A549 (cell line): ENCODE data around the gene LLGL2. TPM values are rescaled to one million over a fixed set of nuclear protein-coding genes. Genes with fewer than 3 reads are reported as not detected.
A peak's percentile ranks its signal among the peaks of the same experiment; 100 is the strongest.

Experiments used
- ATAC-seq, 2 experiments: fragments of 200-7000 bp in 1 of 2; fragments of >200 bp in 1 of 2; cut with Nextera tagmentation in 1 of 2; cut with Tn5 transposase in 1 of 2; 3 replicates each; pipeline versions ENCODE4 v1.8.0 to v1.9.1; 2018 to 2020; ENCODE audit warnings: mild to moderate bottlenecking in 1 of 2, moderate library complexity in 1 of 2
- CTCF ChIA-PET: fragments of 300-600 bp; sonication (Branson Sonifier 250); formaldehyde crosslinking; extraction: SDS; loops from one replicate; lab custom pipeline; 2021; ENCODE audit warnings: antibody characterized with exemption, inconsistent platforms; lab: Yijun Ruan, JAX
- POLR2A ChIA-PET: fragments of 350-600 bp; formaldehyde crosslinking; extraction: SDS; loops from one replicate; lab custom pipeline; 2021; ENCODE audit warnings: antibody characterized with exemption, inconsistent platforms; lab: Yijun Ruan, JAX
- DNase-seq, 2 experiments: peaks; one replicate each; pipeline versions ENCODE4 v3.0.0 to v3.0.0-alpha.2; 2011 to 2016; ENCODE audit warnings: low read depth in 1 of 2, low spot score in 1 of 2
- FAIRE-seq: peaks from 2 replicates; lab custom pipeline; 2011; peaks lifted over from hg19 to GRCh38; lab: Jason Lieb, UNC
- H3K27ac ChIP-seq, 2 experiments: fragments of >200 bp; sonication (Bioruptor Twin); formaldehyde crosslinking; 3 replicates each; pipeline ENCODE4 v1.5.1; 2016 to 2017
- H3K4me1 ChIP-seq: fragments of >200 bp; sonication (Bioruptor Twin); formaldehyde crosslinking; 3 replicates; pipeline ENCODE4 v1.6.1; 2016
- H3K4me2 ChIP-seq: fragments of >200 bp; sonication (Bioruptor Twin); formaldehyde crosslinking; 3 replicates; pipeline ENCODE4 v1.6.1; 2016
- H3K4me3 ChIP-seq: fragments of >200 bp; sonication (Bioruptor Twin); formaldehyde crosslinking; 3 replicates; pipeline ENCODE4 v1.5.1; 2016
- H3K9me3 ChIP-seq: fragments of >200 bp; sonication (Bioruptor Twin); formaldehyde crosslinking; 3 replicates; pipeline ENCODE4 v1.6.1; 2016
- CEBPB ChIP-seq, 2 experiments: fragments of >200 bp in 1 of 2; sonication (Bioruptor Twin) in 1 of 2; formaldehyde crosslinking in 1 of 2; IDR thresholded peaks; 2 replicates each; pipeline ENCODE4 v1.6.1; 2012 to 2016
- CTCF ChIP-seq: fragments of >200 bp; sonication (Bioruptor Twin); formaldehyde crosslinking; IDR thresholded peaks from 3 replicates; pipeline ENCODE4 v1.5.1; 2016
- EHMT2 ChIP-seq: fragments of 200-600 bp; sonication (generic); IDR thresholded peaks from 2 replicates; pipeline ENCODE4 v1.6.1; 2016; ENCODE audit warnings: antibody characterized with exemption, low read depth, mild to moderate bottlenecking, moderate library complexity
- FOSL2 ChIP-seq, 2 experiments: fragments of 450-650 bp in 1 of 2; fragments of >200 bp in 1 of 2; sonication (Bioruptor Twin) in 1 of 2; formaldehyde crosslinking; IDR thresholded peaks; 2 replicates each; pipeline versions ENCODE4 v1.5.0 to v1.6.1; 2016 to 2020; ENCODE audit warnings: mild to moderate bottlenecking in 1 of 2, moderate library complexity in 1 of 2
- GATA3 ChIP-seq: IDR thresholded peaks from 2 replicates; pipeline ENCODE4 v1.6.1; 2012; ENCODE audit warnings: borderline replicate concordance
- MAFK ChIP-seq: fragments of 450-650 bp; IDR thresholded peaks from 2 replicates; pipeline ENCODE4 v1.6.1; 2014; ENCODE audit not compliant: partially characterized antibody
- MYC ChIP-seq: IDR thresholded peaks from 2 replicates; pipeline ENCODE4 v1.6.1; 2012; ENCODE audit warnings: mild to moderate bottlenecking, inconsistent platforms, low read length, improper control_type of control experiment, borderline replicate concordance
- NPAS2 ChIP-seq: fragments of 250-450 bp; sonication (Bioruptor Pico); IDR thresholded peaks from 2 replicates; pipeline ENCODE4 v1.8.0; 2022; ENCODE audit warnings: mild to moderate bottlenecking, moderate library complexity, borderline replicate concordance
- NR3C1 ChIP-seq: fragments of >200 bp; sonication (Bioruptor Twin); formaldehyde crosslinking; IDR thresholded peaks from 3 replicates; pipeline ENCODE4 v1.6.1; 2017
- RFX5 ChIP-seq: fragments of 450-650 bp; IDR thresholded peaks from 2 replicates; pipeline ENCODE4 v1.7.1; 2014; ENCODE audit warnings: antibody characterized with exemption, mild to moderate bottlenecking, moderate library complexity
- RNF2 ChIP-seq: fragments of 200-600 bp; sonication (generic); IDR thresholded peaks from 2 replicates; pipeline ENCODE4 v1.6.1; 2016; ENCODE audit warnings: low read depth, mild to moderate bottlenecking, antibody characterized with exemption, moderate library complexity, borderline replicate concordance
- TFCP2L1 ChIP-seq: fragments of 250-450 bp; sonication (Bioruptor Pico); IDR thresholded peaks from 2 replicates; pipeline ENCODE4 v1.5.0; 2021; ENCODE audit warnings: mild to moderate bottlenecking
- USF2 ChIP-seq: fragments of 450-650 bp; IDR thresholded peaks from 2 replicates; pipeline ENCODE4 v1.6.1; 2014; ENCODE audit warnings: antibody characterized with exemption
- ZFP36 ChIP-seq: fragments of 450-650 bp; IDR thresholded peaks from 2 replicates; pipeline ENCODE4 v1.6.1; 2014; ENCODE audit warnings: borderline replicate concordance; ENCODE audit not compliant: partially characterized antibody
- ZSCAN20 ChIP-seq: fragments of 250-450 bp; sonication (Bioruptor Pico); IDR thresholded peaks from 2 replicates; pipeline ENCODE4 v1.8.0; 2022; ENCODE audit warnings: mild to moderate bottlenecking, moderate library complexity
- WGBS: methylation state at CpG from one replicate; pipeline ENCODE4 v1.1.6; 2017; ENCODE audit errors: missing lambda C conversion rate; 5-methylcytosine and 5-hydroxymethylcytosine counted together
- polyA plus RNA-seq, 4 experiments: library from polyadenylated mRNA; depleted of rRNA in 3 of 4; stranded (reverse); fragments of >200 nt; fragmentation: RNase III in 1 of 4; extraction: RNeasy Plus Mini Kit Qiagen cat#74134 plus additional on column Dnase treatment in 1 of 4; gene quantifications; 2 replicates in 3 of 4; 3 replicates in 1 of 4; pipeline ENCODE4 v1.2.3, GENCODE V29; 2011 to 2017
- TF ChIP-seq, protein P1 (sequence below): fragments of >200 bp; sonication (Bioruptor Twin); formaldehyde crosslinking; IDR thresholded peaks from 2 replicates; pipeline ENCODE4 v1.6.1; 2016
- TF ChIP-seq, protein P2 (sequence below): fragments of 150-350 bp; IDR thresholded peaks from 2 replicates; pipeline ENCODE4 v1.6.1; 2014; ENCODE audit warnings: low read depth, mild to moderate bottlenecking, low read length
- TF ChIP-seq, protein P3 (sequence below): IDR thresholded peaks from 2 replicates; pipeline ENCODE4 v1.6.1; 2012; ENCODE audit warnings: low read depth, borderline replicate concordance

LLGL2 gene
- polyA plus RNA-seq, 2 of the 4 experiments (the other 2 are of a cell fraction) = 18.9 to 35.0 TPM

DNA sequence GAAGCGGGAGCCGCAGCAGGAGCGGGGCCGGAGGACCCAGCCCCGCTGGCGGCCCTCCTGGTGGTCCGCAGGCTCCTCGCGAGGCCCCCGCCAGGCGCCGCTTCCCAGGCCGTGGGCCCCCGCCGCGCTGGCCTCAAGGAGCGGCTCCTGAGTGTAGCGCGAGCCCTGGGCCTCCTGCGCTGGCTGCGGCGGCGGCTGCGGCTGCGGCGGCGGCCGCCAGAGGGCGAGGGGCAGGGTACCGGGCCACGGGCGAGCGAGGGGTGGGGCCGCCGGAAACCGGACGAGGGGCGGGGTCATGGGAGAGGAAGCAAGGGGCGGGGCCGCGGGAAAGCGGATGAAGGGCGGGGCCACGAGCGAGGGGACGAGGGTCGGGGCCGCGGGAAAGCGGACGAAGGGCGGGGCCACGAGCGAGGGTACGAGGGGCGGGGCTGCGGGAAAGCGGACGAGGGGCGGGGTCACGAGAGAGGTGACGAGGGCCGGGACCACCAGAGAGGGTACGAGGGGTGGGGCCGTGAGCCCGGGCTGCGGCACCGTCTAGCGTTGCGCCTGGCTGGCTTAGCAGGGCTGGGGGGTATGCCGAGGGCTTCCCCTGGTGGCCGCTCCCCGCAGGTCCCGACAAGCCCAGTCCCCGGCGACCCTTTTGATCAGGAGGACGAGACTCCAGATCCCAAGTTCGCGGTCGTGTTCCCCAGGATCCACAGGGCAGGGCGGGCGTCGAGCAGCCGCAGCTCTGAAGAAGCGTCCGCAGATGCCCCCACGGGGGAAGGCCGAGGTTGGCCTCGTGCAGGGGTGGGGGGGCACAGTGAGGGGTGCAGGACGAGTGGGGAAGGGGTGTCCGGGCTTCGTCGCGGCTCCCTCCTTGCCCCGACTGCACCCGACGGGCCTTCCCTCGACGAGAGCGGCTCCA lies 63.8 kb downstream of the LLGL2 start (continued):
- no peak for TF ChIP-seq USF2

- peak overlapping the region; percentile 57 for H3K4me3 ChIP-seq
- WGBS = 84% methylated on average over 28 of the region's 29 CpGs
- H3K4me1 ChIP-seq = peaks cover 21% of the 10 kb centered on the region
- TF ChIP-seq NR3C1 (no peak), ZFP36 (no peak), TFCP2L1 (CRISPR knock-in tag) (no peak), MYC (no peak), RFX5 (no peak), RNF2 (no peak), ZSCAN20 (CRISPR knock-in tag) (no peak), EHMT2 (no peak), CEBPB (IDR thresholded peaks at IDR 0.05) (no peak), NPAS2 (CRISPR knock-in tag) (no peak), MAFK (no peak), FOSL2 (IDR thresholded peaks at IDR 0.05) (no peak), FOSL2 (CRISPR knock-in tag; IDR thresholded peaks at IDR 0.05) (no peak), GATA3 (no peak), CTCF (no peak)
- TF ChIP-seq, protein P1, sequence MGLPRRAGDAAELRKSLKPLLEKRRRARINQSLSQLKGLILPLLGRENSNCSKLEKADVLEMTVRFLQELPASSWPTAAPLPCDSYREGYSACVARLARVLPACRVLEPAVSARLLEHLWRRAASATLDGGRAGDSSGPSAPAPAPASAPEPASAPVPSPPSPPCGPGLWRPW = no peak
- TF ChIP-seq, protein P2, sequence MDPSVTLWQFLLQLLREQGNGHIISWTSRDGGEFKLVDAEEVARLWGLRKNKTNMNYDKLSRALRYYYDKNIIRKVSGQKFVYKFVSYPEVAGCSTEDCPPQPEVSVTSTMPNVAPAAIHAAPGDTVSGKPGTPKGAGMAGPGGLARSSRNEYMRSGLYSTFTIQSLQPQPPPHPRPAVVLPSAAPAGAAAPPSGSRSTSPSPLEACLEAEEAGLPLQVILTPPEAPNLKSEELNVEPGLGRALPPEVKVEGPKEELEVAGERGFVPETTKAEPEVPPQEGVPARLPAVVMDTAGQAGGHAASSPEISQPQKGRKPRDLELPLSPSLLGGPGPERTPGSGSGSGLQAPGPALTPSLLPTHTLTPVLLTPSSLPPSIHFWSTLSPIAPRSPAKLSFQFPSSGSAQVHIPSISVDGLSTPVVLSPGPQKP = no peak
- TF ChIP-seq, protein P3, sequence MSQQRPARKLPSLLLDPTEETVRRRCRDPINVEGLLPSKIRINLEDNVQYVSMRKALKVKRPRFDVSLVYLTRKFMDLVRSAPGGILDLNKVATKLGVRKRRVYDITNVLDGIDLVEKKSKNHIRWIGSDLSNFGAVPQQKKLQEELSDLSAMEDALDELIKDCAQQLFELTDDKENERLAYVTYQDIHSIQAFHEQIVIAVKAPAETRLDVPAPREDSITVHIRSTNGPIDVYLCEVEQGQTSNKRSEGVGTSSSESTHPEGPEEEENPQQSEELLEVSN = no peak
- TF ChIP-seq, all 56 proteins: peak for 0
- ChIA-PET POLR2A (no interaction called here), CTCF (interaction anchor here (0.6 to 29.9 kb wide), 10 partner anchors 9 to 160 kb away, joined by 3 to 926 read pairs (median 6); partner anchors contain the start of genes SMIM5 and TSEN54)
- Histone ChIP-seq H3K9me3 (no peaks in the 10 kb centered on the region), H3K27ac (peak overlapping the region; percentile 90), H3K4me2 (peak overlapping the region; percentile 92)
- ATAC-seq (no peak), FAIRE-seq (no peak), DNase-seq (no peak)
Measured at GRCh38 chr17:75589919-75590303, 64.4 kb downstream of the LLGL2 start.
